K562 (cell line): ENCODE data around the gene BAIAP2. TPM values are rescaled to one million over a fixed set of nuclear protein-coding genes. Genes with fewer than 3 reads are reported as not detected.

Experiments used
- KDM5B ChIP-seq: fragments of 200-600 bp; sonication (generic); IDR thresholded peaks from 2 replicates; pipeline ENCODE4 v1.6.1; 2012; ENCODE audit warnings: low read depth, mild to moderate bottlenecking, moderate library complexity, low read length, control low read depth, inconsistent platforms; ENCODE audit not compliant: insufficient replicate concordance
- NBN ChIP-seq: fragments of 450-650 bp; IDR thresholded peaks from 2 replicates; pipeline ENCODE4 v1.6.1; 2016; ENCODE audit warnings: low read depth, mild to moderate bottlenecking
- SIN3A ChIP-seq, 2 experiments: fragments of 150-350 bp in 1 of 2; IDR thresholded peaks; 2 replicates each; pipeline ENCODE4 v1.6.1; 2011 to 2016; ENCODE audit warnings: borderline replicate concordance in 2 of 2, low read depth in 2 of 2, low read length in 2 of 2, mild to moderate bottlenecking in 2 of 2, moderate library complexity in 2 of 2; ENCODE audit not compliant: control insufficient read depth in 1 of 2
- TBP ChIP-seq: optimal IDR thresholded peaks from 2 replicates; pipeline ENCODE3; 2011; ENCODE audit warnings: low read depth, low read length, improper control_type of control experiment
- TGIF2 ChIP-seq: sonication (generic); formaldehyde crosslinking; IDR thresholded peaks from 2 replicates; pipeline ENCODE4 v1.8.1; 2022; ENCODE audit warnings: mild to moderate bottlenecking, missing genetic modification reagents, moderate library complexity
- THRAP3 ChIP-seq: fragments of 450-650 bp; IDR thresholded peaks from 2 replicates; pipeline ENCODE4 v1.6.1; 2016; ENCODE audit warnings: mild to moderate bottlenecking, inconsistent platforms, borderline replicate concordance
- VEZF1 ChIP-seq: fragments of 200-800 bp; sonication (Bioruptor generic); IDR thresholded peaks from 2 replicates; pipeline ENCODE4 v1.6.1; 2017; ENCODE audit warnings: missing genetic modification characterization, missing compliant biosample characterization
- ZBTB40 ChIP-seq, 2 experiments: fragments of 450-650 bp in 1 of 2; sonication (generic) in 1 of 2; formaldehyde crosslinking in 1 of 2; IDR thresholded peaks; 2 replicates each; pipeline versions ENCODE4 v1.7.1 to v1.9.0; 2016 to 2022; ENCODE audit warnings: inconsistent platforms in 1 of 2, mild to moderate bottlenecking in 1 of 2, missing genetic modification reagents in 1 of 2
- polyA plus RNA-seq, 8 experiments: library from polyadenylated mRNA; depleted of rRNA in 4 of 8; stranded (reverse) in 5 of 8; unstranded in 3 of 8; fragments of >200 nt; fragmentation: Nextera tagmentation in 2 of 8; fragmentation: Illumina TruSeq in 1 of 8; extraction: Ambion mirVana in 2 of 8; extraction: Trizol in 1 of 8; gene quantifications; 2 replicates each; pipeline versions ENCODE4 v1.2.1 to v1.2.3, GENCODE V29; 2011 to 2014; ENCODE audit warnings: inconsistent platforms in 1 of 8, missing spikeins in 1 of 8
- total RNA-seq, 7 experiments: library from RNA; depleted of rRNA in 6 of 7; stranded (reverse); fragments of >200 nt in 6 of 7; fragmentation: Illumina TruSeq in 2 of 7; extraction: Trizol in 2 of 7; gene quantifications; 2 replicates each; pipeline versions ENCODE4 v1.2.1 to v1.2.3, GENCODE V29; 2011 to 2021; ENCODE audit warnings: low replicate concordance in 1 of 7

The BAIAP2 gene
- total and polyA plus RNA-seq, 9 of the 15 experiments (the other 6 are each of a cell fraction or from before 2014, with no cell fraction given), result 2.3 to 51.6 (median 18.4) TPM

GRCh38 chr17:80992077-80992947 is 42.6 kb upstream of the BAIAP2 start (continued):
- TF ChIP-seq ZBTB40 (IDR thresholded peaks at IDR 0.05), result no peak
- no peak for TF ChIP-seq ZBTB40 (CRISPR knock-in tag; IDR thresholded peaks at IDR 0.05)
- 0 out of 4 replicates have a peak, but pooled peaks of 1 of the 2 experiments have one; percentile 30 for TF ChIP-seq SIN3A (IDR thresholded peaks at IDR 0.05; ENCODE audit: borderline replicate concordance in 2 of 2, control insufficient read depth in 1 of 2, low read depth in 2 of 2, low read length in 2 of 2)
- TF ChIP-seq TGIF2, result peak; percentile 67; the same call in 1 of the 2 replicates
- TF ChIP-seq NBN, result no peak
- TF ChIP-seq THRAP3, result no peak
- 0 out of 2 replicates have a peak, but pooled peaks have one; percentile 5 for TF ChIP-seq VEZF1
- TF ChIP-seq TBP, result no peak
- TF ChIP-seq KDM5B, result peak; percentile 8
